Measurements from ENCODE around the gene GHRL.

DNA sequence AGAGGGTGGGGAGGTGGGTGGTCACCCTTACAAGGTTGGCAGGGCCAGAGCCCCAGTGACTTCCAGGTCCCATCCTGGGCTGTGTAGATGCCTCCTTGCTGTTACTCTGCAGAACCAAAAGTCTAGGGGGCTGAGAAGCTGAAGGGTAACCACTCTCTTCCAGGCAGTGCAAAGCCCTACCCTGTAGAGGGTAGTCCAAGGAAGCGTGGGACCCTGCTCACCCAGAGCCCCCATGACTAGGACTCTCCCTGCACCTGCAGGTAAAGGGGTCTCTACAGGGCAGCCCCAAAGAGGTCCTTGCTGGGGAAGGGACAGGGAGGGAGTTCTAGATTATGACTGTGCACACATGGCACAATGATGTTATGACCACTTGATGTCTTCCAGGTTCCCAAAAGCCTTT is 14.2 kb downstream of the GHRL start:
- TF ChIP-seq, protein P1, sequence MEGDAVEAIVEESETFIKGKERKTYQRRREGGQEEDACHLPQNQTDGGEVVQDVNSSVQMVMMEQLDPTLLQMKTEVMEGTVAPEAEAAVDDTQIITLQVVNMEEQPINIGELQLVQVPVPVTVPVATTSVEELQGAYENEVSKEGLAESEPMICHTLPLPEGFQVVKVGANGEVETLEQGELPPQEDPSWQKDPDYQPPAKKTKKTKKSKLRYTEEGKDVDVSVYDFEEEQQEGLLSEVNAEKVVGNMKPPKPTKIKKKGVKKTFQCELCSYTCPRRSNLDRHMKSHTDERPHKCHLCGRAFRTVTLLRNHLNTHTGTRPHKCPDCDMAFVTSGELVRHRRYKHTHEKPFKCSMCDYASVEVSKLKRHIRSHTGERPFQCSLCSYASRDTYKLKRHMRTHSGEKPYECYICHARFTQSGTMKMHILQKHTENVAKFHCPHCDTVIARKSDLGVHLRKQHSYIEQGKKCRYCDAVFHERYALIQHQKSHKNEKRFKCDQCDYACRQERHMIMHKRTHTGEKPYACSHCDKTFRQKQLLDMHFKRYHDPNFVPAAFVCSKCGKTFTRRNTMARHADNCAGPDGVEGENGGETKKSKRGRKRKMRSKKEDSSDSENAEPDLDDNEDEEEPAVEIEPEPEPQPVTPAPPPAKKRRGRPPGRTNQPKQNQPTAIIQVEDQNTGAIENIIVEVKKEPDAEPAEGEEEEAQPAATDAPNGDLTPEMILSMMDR (IDR thresholded peaks at IDR 0.05; ENCODE audit: low read depth, low read length, poor library complexity, severe bottlenecking): no peak
- TF ChIP-seq EZH2phosphoT487 (IDR thresholded peaks at IDR 0.05; ENCODE audit: borderline replicate concordance, low read length): no peak
